CD4-positive, alpha-beta T cell (primary cell): ENCODE measurements around the gene CPLANE2. TPM values are rescaled to one million over a fixed set of nuclear protein-coding genes. Genes with fewer than 3 reads are reported as not detected.

ENCODE experiments used
- ATAC-seq: fragments of 200-7000 bp; cut with Tn5 transposase; one replicate; pipeline ENCODE4 v1.10.0; 2022; ENCODE audit warnings: mild to moderate bottlenecking; ENCODE audit not compliant: poor library complexity
- CTCF ChIA-PET: fragments of 350-600 bp; sonication (Branson Sonifier 250); formaldehyde crosslinking; loops from one replicate; lab custom pipeline; 2021; ENCODE audit warnings: antibody characterized with exemption, inconsistent platforms; lab: Charles Lee
- POLR2A ChIA-PET: fragments of 350-600 bp; sonication (Branson Sonifier 250); formaldehyde crosslinking; loops from one replicate; lab custom pipeline; 2021; ENCODE audit warnings: antibody characterized with exemption, inconsistent platforms; lab: Charles Lee
- DNase-seq, 14 experiments: peaks; one replicate each; pipeline ENCODE4 v3.0.0-alpha.2; 2013 to 2020; ENCODE audit warnings: mixed read lengths in 2 of 14
- H3K27ac ChIP-seq, 2 donors: one replicate each; pipeline versions ENCODE4 v1.5.1 to v1.7.0; 2013; ENCODE audit warnings: low read length in 2 of 2, low read depth in 1 of 2, mild to moderate bottlenecking in 1 of 2
- H3K27me3 ChIP-seq, 2 experiments: 1 replicate in 1 of 2; 2 replicates in 1 of 2; pipeline versions ENCODE4 v1.6.1 to v1.7.0; 2013; ENCODE audit warnings: low read length in 2 of 2, control low read depth in 1 of 2, mild to moderate bottlenecking in 1 of 2, moderate library complexity in 1 of 2; ENCODE audit not compliant: insufficient read depth in 2 of 2, control insufficient read depth in 1 of 2
- H3K36me3 ChIP-seq: one replicate; pipeline ENCODE4 v1.6.1; 2013; ENCODE audit warnings: low read length, control low read depth; ENCODE audit not compliant: insufficient read depth
- H3K4me1 ChIP-seq: one replicate; pipeline ENCODE4 v1.6.1; 2013; ENCODE audit warnings: low read length, control low read depth; ENCODE audit not compliant: insufficient read depth
- H3K4me3 ChIP-seq: one replicate; pipeline ENCODE4 v1.5.1; 2013; ENCODE audit warnings: mild to moderate bottlenecking, low read length, moderate library complexity
- H3K9me3 ChIP-seq, 2 experiments: 1 replicate in 1 of 2; 2 replicates in 1 of 2; pipeline versions ENCODE4 v1.6.1 to v1.7.0; 2013; ENCODE audit warnings: low read length in 2 of 2, mild to moderate bottlenecking in 2 of 2, control low read depth in 1 of 2, moderate library complexity in 1 of 2; ENCODE audit not compliant: control insufficient read depth in 1 of 2, insufficient read depth in 1 of 2
- H3K27ac Mint-ChIP-seq: one replicate; pipeline ENCODE4 v1.8.0; 2020; ENCODE audit warnings: mixed read lengths
- H3K27me3 Mint-ChIP-seq: one replicate; pipeline ENCODE4 v1.8.0; 2021; ENCODE audit warnings: mixed read lengths
- H3K36me3 Mint-ChIP-seq: one replicate; pipeline ENCODE4 v1.8.0; 2021; ENCODE audit warnings: low read depth, mixed read lengths
- H3K4me1 Mint-ChIP-seq: one replicate; pipeline ENCODE4 v1.8.0; 2021; ENCODE audit warnings: low read depth, mixed read lengths
- H3K4me3 Mint-ChIP-seq: one replicate; pipeline ENCODE4 v1.8.0; 2020; ENCODE audit warnings: mild to moderate bottlenecking, mixed read lengths
- H3K9me3 Mint-ChIP-seq: one replicate; pipeline ENCODE4 v1.8.0; 2020; ENCODE audit warnings: mixed read lengths
- intact Hi-C, 2 experiments: fragments of 100-400 bp; cut with DNase I in 1 of 2; cut with micrococcal nuclease in 1 of 2; formaldehyde crosslinking; loops; one replicate each; pipeline versions ENCODE4 v1.15.1 to v1.9.0; 2023 to 2025; cut with DNase I, micrococcal nuclease
- total RNA-seq, 174 experiments: library from RNA in 2 of 174; stranded (reverse) in 2 of 174; gene quantifications; one replicate each; pipeline ENCODE4 v1.2.3 and lab custom pipeline; 2021 to 2026
- TF ChIP-seq, protein P1 (sequence below): fragments of 200-600 bp; IDR thresholded peaks from one replicate; pipeline ENCODE4 v1.8.0; 2022; ENCODE audit warnings: antibody characterized with exemption, mild to moderate bottlenecking

Gene CPLANE2
- total RNA-seq, 2 experiments from 2014 or later: 5.3 to 8.4 TPM

DNA sequence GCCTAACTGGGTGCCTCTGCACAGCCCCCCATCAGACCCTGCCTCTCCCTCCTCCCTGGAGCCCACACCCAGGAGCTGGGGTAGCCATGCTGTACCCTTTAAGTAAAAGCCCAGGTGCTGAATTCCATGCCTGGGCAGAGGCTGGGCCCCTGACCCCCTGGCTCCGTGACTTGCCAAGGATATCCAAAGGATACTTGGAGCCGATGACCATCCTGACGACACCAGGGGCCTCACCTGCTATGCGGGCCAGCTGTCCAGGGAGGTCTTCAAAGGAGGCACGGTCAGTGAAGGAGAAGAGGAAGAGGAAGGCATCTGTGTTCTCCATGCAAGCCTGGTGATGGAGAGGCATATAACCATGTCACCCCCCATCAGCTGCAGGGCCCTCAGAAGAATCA lies 4.7 kb downstream of the CPLANE2 start:
- Histone ChIP-seq H3K27me3 (peaks cover 14 to 16% of the 10 kb centered on the region in 2 experiments), H3K9me3 (peaks cover 0 to 6% of the 10 kb centered on the region in 2 experiments), H3K27ac (no peak overlapping the region), H3K36me3 (peaks cover 7% of the 10 kb centered on the region), H3K4me3 (no peak overlapping the region), H3K4me1 (peaks cover 23% of the 10 kb centered on the region)
- Mint-ChIP-seq H3K4me3 (no peak overlapping the region), H3K4me1 (peaks cover 15% of the 10 kb centered on the region), H3K9me3 (no peaks in the 10 kb centered on the region), H3K27ac (no peak overlapping the region), H3K36me3 (peaks cover 9% of the 10 kb centered on the region), H3K27me3 (peaks cover 22% of the 10 kb centered on the region)
- TF ChIP-seq, protein P1, sequence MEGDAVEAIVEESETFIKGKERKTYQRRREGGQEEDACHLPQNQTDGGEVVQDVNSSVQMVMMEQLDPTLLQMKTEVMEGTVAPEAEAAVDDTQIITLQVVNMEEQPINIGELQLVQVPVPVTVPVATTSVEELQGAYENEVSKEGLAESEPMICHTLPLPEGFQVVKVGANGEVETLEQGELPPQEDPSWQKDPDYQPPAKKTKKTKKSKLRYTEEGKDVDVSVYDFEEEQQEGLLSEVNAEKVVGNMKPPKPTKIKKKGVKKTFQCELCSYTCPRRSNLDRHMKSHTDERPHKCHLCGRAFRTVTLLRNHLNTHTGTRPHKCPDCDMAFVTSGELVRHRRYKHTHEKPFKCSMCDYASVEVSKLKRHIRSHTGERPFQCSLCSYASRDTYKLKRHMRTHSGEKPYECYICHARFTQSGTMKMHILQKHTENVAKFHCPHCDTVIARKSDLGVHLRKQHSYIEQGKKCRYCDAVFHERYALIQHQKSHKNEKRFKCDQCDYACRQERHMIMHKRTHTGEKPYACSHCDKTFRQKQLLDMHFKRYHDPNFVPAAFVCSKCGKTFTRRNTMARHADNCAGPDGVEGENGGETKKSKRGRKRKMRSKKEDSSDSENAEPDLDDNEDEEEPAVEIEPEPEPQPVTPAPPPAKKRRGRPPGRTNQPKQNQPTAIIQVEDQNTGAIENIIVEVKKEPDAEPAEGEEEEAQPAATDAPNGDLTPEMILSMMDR: no peak
- ChIA-PET CTCF (no interaction called here), POLR2A (no interaction called here)
- ATAC-seq (no peak), DNase-seq (no peak)
- intact Hi-C loops: loop anchor here in 1 of 2 experiments (10.0 kb wide), 1 partner anchor 132 kb away; the partner anchor contains the start of gene SZRD1

DNA sequence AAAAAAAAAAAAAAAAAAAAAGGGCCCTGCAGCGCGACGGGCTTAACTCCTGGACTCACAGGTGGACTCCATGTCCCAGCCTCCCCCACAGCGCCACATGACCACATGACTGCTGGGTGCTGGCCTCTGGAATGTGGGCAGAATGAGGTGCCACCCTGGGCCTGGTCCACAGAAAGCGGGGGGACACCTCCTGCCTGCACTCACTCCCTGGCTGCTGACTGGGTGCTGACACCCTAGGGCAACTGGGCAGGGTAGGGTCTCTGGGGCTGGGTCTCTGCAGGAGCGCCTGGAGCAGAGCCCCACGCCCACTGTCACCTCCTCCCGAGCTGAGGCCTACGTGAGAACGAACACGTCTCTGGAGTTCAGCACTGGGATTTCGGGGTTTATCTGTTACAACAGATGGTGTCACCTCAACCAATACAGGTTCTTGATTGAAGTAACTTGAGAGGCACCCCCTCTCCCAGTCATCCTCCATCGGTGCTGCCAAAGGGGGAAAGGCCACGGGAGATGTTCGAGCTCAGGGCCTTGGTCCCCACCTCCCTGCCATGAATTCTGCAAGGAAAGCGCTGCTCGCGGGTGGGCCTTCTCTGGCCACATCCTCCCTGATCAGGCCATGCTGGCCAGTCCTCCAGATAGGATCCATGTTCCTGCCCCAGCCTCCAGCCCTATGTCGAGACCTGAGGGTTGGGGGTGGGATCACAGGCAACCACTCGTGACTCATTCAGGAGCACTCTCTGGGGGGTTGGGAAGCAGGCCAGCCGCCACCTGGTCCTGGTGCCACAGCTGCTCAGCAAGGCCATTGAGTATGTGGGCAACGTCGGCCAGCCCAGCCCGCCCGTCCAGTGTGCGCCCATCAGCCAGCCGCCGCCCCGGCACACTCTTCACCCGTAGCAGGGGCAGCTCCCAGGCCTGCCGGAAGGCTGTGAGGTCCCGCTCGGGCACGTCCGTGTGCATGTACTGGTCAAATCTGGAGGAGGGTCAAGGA lies 5.4 kb downstream of the CPLANE2 start:
- H3K9me3 ChIP-seq: peaks cover 1 to 13% of the 10 kb centered on the region in 2 experiments
- no peak for ATAC-seq
- no peak for DNase-seq
- H3K4me1 ChIP-seq: peaks cover 25% of the 10 kb centered on the region
- peaks cover 7% of the 10 kb centered on the region for H3K36me3 ChIP-seq
- TF ChIP-seq, protein P1: no peak
- H3K4me1 Mint-ChIP-seq: peaks cover 11% of the 10 kb centered on the region
- H3K36me3 Mint-ChIP-seq: peaks cover 9% of the 10 kb centered on the region
- CTCF ChIA-PET: no interaction called here
- H3K27me3 ChIP-seq: peaks cover 21 to 23% of the 10 kb centered on the region in 2 experiments
- no peak overlapping the region for H3K4me3 Mint-ChIP-seq
- H3K27ac Mint-ChIP-seq: no peak overlapping the region
- no peak overlapping the region for H3K27ac ChIP-seq
- no peak overlapping the region for H3K4me3 ChIP-seq
- intact Hi-C loops: loop anchor here in 1 of 2 experiments (10.0 kb wide), 1 partner anchor 133 kb away; the partner anchor contains the start of gene SZRD1
- POLR2A ChIA-PET: no interaction called here
- H3K27me3 Mint-ChIP-seq: peaks cover 25% of the 10 kb centered on the region
- H3K9me3 Mint-ChIP-seq: no peaks in the 10 kb centered on the region

DNA sequence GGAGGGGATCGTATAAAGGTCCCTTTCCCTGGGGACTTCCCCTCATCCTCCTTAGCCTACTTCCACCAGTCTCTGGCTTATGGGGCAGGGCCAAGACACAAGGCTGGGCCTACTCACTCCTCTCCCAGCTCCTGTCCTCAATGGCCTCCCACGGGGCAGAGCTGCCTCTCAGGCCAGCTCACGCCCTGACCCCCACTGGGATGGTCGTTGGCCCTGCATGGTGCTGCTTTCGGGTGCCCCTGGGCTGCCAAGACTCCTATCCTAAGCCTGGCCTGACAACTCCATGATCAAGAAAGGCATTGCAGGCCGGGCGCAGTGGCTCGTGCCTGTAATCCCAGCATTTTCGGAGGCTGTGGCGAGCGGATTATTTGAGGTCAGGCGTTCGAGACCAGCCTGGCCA lies 6.2 kb downstream of the CPLANE2 start:
- Histone ChIP-seq H3K36me3 (peaks cover 7% of the 10 kb centered on the region), H3K9me3 (peaks cover 5 to 22% of the 10 kb centered on the region in 2 experiments), H3K4me1 (peaks cover 18% of the 10 kb centered on the region), H3K27me3 (peaks cover 30 to 31% of the 10 kb centered on the region in 2 experiments), H3K4me3 (no peak overlapping the region), H3K27ac (no peak overlapping the region)
- CTCF ChIA-PET: no interaction called here
- intact Hi-C loops: loop anchor here in 1 of 2 experiments (10.0 kb wide), 1 partner anchor 134 kb away; the partner anchor contains the start of gene SZRD1
- DNase-seq (no peak), ATAC-seq (no peak)
- POLR2A ChIA-PET: no interaction called here
- Mint-ChIP-seq H3K27me3 (peaks cover 34% of the 10 kb centered on the region), H3K9me3 (no peaks in the 10 kb centered on the region), H3K4me3 (no peak overlapping the region), H3K27ac (no peak overlapping the region), H3K36me3 (peaks cover 3% of the 10 kb centered on the region), H3K4me1 (peaks cover 4% of the 10 kb centered on the region)
- TF ChIP-seq, protein P1: no peak
